PC-9 (cell line): ENCODE measurements around the gene MLANA. TPM values are rescaled to one million over a fixed set of nuclear protein-coding genes. Genes with fewer than 3 reads are reported as not detected.

Experiments used
- BruUV-seq: library from RNA; stranded (reverse); fragments of 400-500 nt; replicated peaks from 2 replicates; lab custom pipeline; 2021; lab: Mats Ljungman, UMichigan
- CTCF ChIA-PET: fragments of 300-600 bp; sonication (Branson Sonifier 250); formaldehyde crosslinking; loops from one replicate; lab custom pipeline; 2022; ENCODE audit warnings: antibody characterized with exemption; lab: Charles Lee
- POLR2A ChIA-PET: fragments of 300-600 bp; sonication (Branson Sonifier 250); formaldehyde crosslinking; loops from one replicate; lab custom pipeline; 2022; ENCODE audit warnings: antibody characterized with exemption; ENCODE audit not compliant: unreplicated experiment; lab: Charles Lee
- DNase-seq, 2 experiments: peaks; one replicate each; pipeline versions ENCODE4 v3.0.0 to v3.0.0-alpha.2; 2015 to 2022; ENCODE audit warnings: mixed read lengths in 1 of 2
- H2AFZ ChIP-seq: fragments of 200-600 bp; sonication (generic); 2 replicates; pipeline ENCODE4 v1.8.1; 2017; ENCODE audit warnings: antibody characterized with exemption
- H3F3A ChIP-seq: fragments of 200-600 bp; sonication (generic); 2 replicates; pipeline ENCODE4 v1.8.1; 2017; ENCODE audit warnings: antibody characterized with exemption, mild to moderate bottlenecking, low read depth; ENCODE audit not compliant: insufficient read depth
- H3K27ac ChIP-seq: fragments of 200-600 bp; sonication (generic); 2 replicates; pipeline ENCODE4 v1.6.1; 2016; ENCODE audit warnings: mixed run types
- H3K27me3 ChIP-seq: fragments of 200-600 bp; sonication (generic); 2 replicates; pipeline ENCODE4 v1.6.1; 2016; ENCODE audit warnings: low read depth, mixed run types; ENCODE audit not compliant: insufficient read depth
- H3K36me3 ChIP-seq: fragments of 200-600 bp; sonication (generic); 2 replicates; pipeline ENCODE4 v1.6.1; 2016; ENCODE audit warnings: low read depth, mixed run types
- H3K4me1 ChIP-seq: fragments of 200-600 bp; sonication (generic); replicated peaks from 2 replicates; pipeline ENCODE4 v1.6.1; 2016; ENCODE audit warnings: mixed run types; ENCODE audit not compliant: insufficient read depth
- H3K4me2 ChIP-seq: fragments of 200-600 bp; sonication (generic); 2 replicates; pipeline ENCODE4 v1.6.1; 2017; ENCODE audit warnings: mixed run types
- H3K4me3 ChIP-seq: fragments of 200-600 bp; sonication (generic); 2 replicates; pipeline ENCODE4 v1.6.1; 2016; ENCODE audit warnings: mixed run types
- H3K79me2 ChIP-seq: fragments of 200-600 bp; sonication (generic); 2 replicates; pipeline ENCODE4 v1.6.1; 2017; ENCODE audit warnings: low read depth, mixed run types
- H3K9me2 ChIP-seq: fragments of 200-600 bp; sonication (generic); 2 replicates; pipeline ENCODE4 v1.8.1; 2017; ENCODE audit warnings: mild to moderate bottlenecking; ENCODE audit not compliant: insufficient read depth
- H3K9me3 ChIP-seq: fragments of 200-600 bp; sonication (generic); 2 replicates; pipeline ENCODE4 v1.8.1; 2016; ENCODE audit warnings: low read depth; ENCODE audit not compliant: insufficient read depth
- H4K20me1 ChIP-seq: fragments of 200-600 bp; sonication (generic); 2 replicates; pipeline ENCODE4 v1.8.1; 2017; ENCODE audit not compliant: insufficient read depth
- EZH2 ChIP-seq: fragments of 200-600 bp; sonication (generic); IDR thresholded peaks from 2 replicates; pipeline ENCODE4 v1.8.0; 2017; ENCODE audit warnings: antibody characterized with exemption, low read depth
- intact Hi-C: fragments of 100-400 bp; cut with micrococcal nuclease; formaldehyde crosslinking; loops from one replicate; pipeline ENCODE4 v1.10.0; 2022; ENCODE audit not compliant: unreplicated experiment
- total RNA-seq: library from RNA; stranded (reverse); gene quantifications from 2 replicates; pipeline ENCODE4 v1.2.3, GENCODE V29; 2021
- TF ChIP-seq, protein P1 (sequence below): fragments of 200-600 bp; sonication (generic); conservative IDR thresholded peaks from 2 replicates; pipeline ENCODE4 v1.6.1; 2017; ENCODE audit warnings: mixed run types, antibody characterized with exemption, mild to moderate bottlenecking, moderate library complexity

The MLANA gene
- total RNA-seq, 1 experiment from 2014 or later = not detected

GRCh38 chr9:5941214-5941613 lies 50.5 kb downstream of the MLANA start:
- intact Hi-C loops = no loop called here
- BruUV-seq = no TSS peak
- no peaks in the 10 kb centered on the region; the same call in 1 of the 2 replicates for H4K20me1 ChIP-seq
- no peak overlapping the region for H3K27ac ChIP-seq
- no peaks in the 10 kb centered on the region for H3F3A ChIP-seq
- no peak overlapping the region for H2AFZ ChIP-seq
- POLR2A ChIA-PET = no interaction called here
- no peaks in the 10 kb centered on the region for H3K27me3 ChIP-seq
- H3K4me1 ChIP-seq = no peaks in the 10 kb centered on the region
- H3K36me3 ChIP-seq = no peaks in the 10 kb centered on the region
- no peaks in the 10 kb centered on the region for H3K9me2 ChIP-seq
- H3K9me3 ChIP-seq = no peaks in the 10 kb centered on the region
- H3K79me2 ChIP-seq = no peaks in the 10 kb centered on the region
- CTCF ChIA-PET = no interaction called here
- TF ChIP-seq, protein P1, sequence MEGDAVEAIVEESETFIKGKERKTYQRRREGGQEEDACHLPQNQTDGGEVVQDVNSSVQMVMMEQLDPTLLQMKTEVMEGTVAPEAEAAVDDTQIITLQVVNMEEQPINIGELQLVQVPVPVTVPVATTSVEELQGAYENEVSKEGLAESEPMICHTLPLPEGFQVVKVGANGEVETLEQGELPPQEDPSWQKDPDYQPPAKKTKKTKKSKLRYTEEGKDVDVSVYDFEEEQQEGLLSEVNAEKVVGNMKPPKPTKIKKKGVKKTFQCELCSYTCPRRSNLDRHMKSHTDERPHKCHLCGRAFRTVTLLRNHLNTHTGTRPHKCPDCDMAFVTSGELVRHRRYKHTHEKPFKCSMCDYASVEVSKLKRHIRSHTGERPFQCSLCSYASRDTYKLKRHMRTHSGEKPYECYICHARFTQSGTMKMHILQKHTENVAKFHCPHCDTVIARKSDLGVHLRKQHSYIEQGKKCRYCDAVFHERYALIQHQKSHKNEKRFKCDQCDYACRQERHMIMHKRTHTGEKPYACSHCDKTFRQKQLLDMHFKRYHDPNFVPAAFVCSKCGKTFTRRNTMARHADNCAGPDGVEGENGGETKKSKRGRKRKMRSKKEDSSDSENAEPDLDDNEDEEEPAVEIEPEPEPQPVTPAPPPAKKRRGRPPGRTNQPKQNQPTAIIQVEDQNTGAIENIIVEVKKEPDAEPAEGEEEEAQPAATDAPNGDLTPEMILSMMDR = no peak
- TF ChIP-seq EZH2 = no peak
- DNase-seq = no peak
- no peak overlapping the region for H3K4me3 ChIP-seq
- H3K4me2 ChIP-seq = no peak overlapping the region

GRCh38 chr9:5945112-5945511 lies 54.4 kb downstream of the MLANA start:
- DNase-seq = no peak
- no TSS peak for BruUV-seq
- H4K20me1 ChIP-seq = no peaks in the 10 kb centered on the region
- H3K79me2 ChIP-seq = no peaks in the 10 kb centered on the region
- TF ChIP-seq, protein P1 = no peak
- no peak for TF ChIP-seq EZH2
- intact Hi-C loops = loop anchor here (5.0 kb wide), 1 partner anchor 103 kb away; no protein-coding TSS in a partner anchor
- H3K36me3 ChIP-seq = no peaks in the 10 kb centered on the region
- CTCF ChIA-PET = no interaction called here
- H3F3A ChIP-seq = peaks cover 5% of the 10 kb centered on the region; the same call in 1 of the 2 replicates
- no peaks in the 10 kb centered on the region for H3K27me3 ChIP-seq
- no peak overlapping the region for H2AFZ ChIP-seq
- POLR2A ChIA-PET = interaction anchor here (0.6 kb wide), 2 partner anchors 30 to 1439 kb away, joined by 3 to 6 read pairs; no protein-coding TSS in a partner anchor
- H3K9me3 ChIP-seq = no peaks in the 10 kb centered on the region
- peaks cover 22% of the 10 kb centered on the region for H3K4me1 ChIP-seq
- no peak overlapping the region for H3K4me2 ChIP-seq
- no peaks in the 10 kb centered on the region for H3K9me2 ChIP-seq
- no peak overlapping the region for H3K27ac ChIP-seq
- H3K4me3 ChIP-seq = no peak overlapping the region

- no peak overlapping the region for H3K4me2 ChIP-seq
- H3K27me3 ChIP-seq = no peaks in the 10 kb centered on the region
- intact Hi-C loops = loop anchor here (5.0 kb wide), 1 partner anchor 106 kb away; no protein-coding TSS in a partner anchor
- POLR2A ChIA-PET = no interaction called here
- H4K20me1 ChIP-seq = no peaks in the 10 kb centered on the region
- no peak overlapping the region for H3K27ac ChIP-seq
- H3F3A ChIP-seq = peaks cover 5% of the 10 kb centered on the region; the same call in 1 of the 2 replicates
- H3K4me3 ChIP-seq = no peak overlapping the region
- H2AFZ ChIP-seq = no peak overlapping the region
- BruUV-seq = no TSS peak
- DNase-seq = peak in 1 of 2 experiments; percentile 2
- no peaks in the 10 kb centered on the region for H3K9me2 ChIP-seq
- CTCF ChIA-PET = no interaction called here
- TF ChIP-seq, protein P1 = no peak
- no peak for TF ChIP-seq EZH2
- peaks cover 24% of the 10 kb centered on the region for H3K4me1 ChIP-seq
- no peaks in the 10 kb centered on the region for H3K79me2 ChIP-seq
- H3K9me3 ChIP-seq = no peaks in the 10 kb centered on the region
- no peaks in the 10 kb centered on the region for H3K36me3 ChIP-seq
Measured at GRCh38 chr9:5947912-5948311, 57.2 kb downstream of the MLANA start.
